Stimulated activated CD4-positive, alpha-beta T cell treated with anti-CD3 and anti-CD28 coated beads, Interleukin-12 subunit alpha, Interleukin-12 subunit beta, amount 100 ng/mL, for 24 hours (primary cell): ENCODE results near the gene ELFN1.

Experiments used
- DNase-seq, 2 experiments: peaks; one replicate each; pipeline ENCODE4 v3.0.0-alpha.2; 2020; ENCODE audit warnings: low read depth in 2 of 2

ELFN1 gene

DNA sequence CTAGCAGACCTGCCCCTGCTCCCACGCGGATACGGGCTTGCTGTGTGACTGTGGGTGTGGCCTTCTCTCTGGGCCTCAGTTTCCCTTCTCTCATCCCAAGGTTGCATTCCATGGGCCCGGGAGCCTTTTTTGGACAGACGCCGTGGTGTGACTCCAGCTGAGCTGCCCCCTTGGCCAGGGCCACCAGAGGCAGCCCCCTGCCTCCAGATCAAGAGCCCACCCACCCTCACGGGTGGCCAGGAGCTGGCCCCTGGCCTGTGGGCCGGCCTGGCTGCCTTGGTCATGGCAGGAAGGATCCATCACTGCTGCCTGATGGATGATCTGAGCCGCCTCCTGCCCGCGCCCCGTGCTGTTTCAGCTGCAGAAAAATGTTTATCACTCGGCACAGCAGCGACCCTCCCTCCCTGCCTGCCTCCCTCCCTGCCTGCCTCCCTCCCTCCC lies 27.8 kb upstream of the ELFN1 start:
- no peak for DNase-seq

DNA sequence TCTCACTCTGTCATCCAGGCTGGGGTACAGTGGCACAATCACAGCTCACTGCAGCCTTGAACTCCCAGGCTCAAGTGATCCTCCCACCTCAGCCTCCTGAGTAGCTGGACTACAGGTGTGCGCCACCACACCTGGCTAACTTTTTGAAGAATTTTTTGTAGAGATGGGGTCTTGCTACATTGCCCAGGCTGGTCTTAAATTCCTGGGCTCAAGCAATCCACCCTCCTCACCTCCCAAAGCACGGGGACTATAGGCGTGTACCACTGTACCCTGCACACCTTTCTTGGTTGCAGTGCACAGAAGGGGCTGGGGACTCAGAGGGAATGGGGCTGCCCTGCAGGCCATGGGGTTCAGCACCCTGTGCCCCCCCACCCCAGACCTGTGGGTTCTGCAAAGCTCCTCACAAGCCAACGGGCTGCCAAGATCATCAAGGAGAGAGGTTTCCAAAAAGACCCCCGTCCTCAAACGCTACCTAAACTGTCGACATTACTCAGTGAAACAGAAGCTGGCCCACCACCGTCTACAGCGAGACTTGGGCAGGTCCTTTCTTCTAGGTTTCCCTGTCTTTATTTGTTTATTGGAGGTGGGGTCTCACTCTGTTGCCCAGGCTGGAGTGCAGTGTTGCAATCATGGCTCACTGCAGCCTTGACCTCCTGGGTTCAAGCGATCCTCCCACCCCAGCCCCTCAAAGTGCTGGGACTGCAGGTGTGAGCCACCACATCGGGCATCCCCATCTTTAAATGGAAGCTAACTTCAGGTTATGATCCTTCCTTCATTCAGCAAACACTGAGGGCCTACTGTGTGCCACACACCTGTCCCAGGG lies 26.6 kb upstream of the ELFN1 start:
- no peak for DNase-seq

DNA sequence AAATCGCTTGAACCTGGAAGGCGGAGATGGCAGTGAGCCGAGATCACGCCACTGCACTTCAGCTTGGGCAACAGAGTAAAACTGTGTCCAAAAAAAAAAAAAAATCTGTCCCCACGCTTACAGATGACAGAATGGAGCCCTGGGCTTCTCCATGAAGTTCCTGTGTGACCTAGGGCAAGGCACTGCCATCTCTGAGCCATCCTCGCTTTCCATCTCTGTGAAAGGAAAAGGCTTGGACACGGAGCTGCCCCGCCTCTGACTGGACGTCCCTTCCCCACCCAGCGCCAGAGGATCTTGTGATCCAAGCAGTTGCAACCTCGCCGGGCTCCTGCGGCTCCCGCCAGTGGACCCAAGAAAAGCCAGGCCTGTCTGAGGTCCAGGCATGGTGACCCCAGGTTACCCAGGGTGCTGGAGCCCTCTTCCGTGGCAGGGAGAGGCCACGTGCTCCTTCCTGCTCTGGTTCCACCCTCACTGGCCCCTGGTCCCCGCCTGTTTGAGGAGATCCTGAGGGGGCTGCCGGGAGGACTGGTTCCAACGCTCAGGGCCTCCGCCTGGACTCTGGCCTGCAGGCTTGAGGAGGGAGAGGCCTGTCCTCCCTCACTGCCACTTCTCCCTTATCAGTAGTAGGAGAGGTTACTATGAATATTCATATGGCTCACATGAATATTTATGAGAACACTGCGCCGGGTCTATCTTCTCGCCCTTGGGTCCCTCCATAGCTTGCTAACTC lies 25.6 kb upstream of the ELFN1 start:
- DNase-seq, result no peak

DNA sequence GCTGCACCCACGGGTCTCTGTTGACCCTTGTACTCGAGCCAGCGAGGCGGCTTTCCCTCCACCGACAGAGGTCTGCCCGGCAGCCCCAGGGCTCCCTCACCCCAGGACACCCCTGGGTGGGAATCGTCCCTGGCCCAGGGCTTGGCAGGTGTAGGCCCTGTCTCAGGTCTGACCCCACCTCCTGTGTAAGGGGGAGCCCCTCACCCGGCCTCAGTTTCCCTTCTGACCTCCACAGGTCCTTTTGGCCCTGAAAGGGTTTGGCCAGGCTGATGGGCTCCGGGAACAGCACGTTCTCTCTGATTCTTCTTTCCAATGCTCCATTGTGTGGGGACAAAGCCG lies 25.0 kb upstream of the ELFN1 start:
- no peak for DNase-seq

DNA sequence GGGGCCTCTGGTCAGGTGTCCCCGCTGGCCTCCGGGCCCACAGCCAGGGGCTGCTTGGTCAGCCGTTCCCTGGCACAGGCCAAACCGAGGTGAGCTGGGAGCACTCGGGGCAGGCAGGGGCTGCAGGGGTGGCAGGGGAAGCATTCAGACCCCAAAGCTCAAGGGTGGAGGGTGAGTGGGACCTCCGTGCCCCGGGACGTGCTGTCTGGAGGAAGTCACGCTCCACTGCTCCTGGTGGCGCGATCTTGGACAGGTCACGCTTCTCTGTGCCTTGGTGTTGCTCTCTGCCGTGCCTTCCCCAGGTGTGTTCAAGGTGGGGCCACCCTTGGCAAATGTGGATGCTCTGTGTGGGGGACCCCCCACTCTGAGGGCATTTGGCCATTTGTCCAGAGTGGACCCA lies 24.6 kb upstream of the ELFN1 start:
- no peak for DNase-seq

GRCh38 chr7:1646391-1646790 lies 23.7 kb upstream of the ELFN1 start:
- DNase-seq, result no peak

DNA sequence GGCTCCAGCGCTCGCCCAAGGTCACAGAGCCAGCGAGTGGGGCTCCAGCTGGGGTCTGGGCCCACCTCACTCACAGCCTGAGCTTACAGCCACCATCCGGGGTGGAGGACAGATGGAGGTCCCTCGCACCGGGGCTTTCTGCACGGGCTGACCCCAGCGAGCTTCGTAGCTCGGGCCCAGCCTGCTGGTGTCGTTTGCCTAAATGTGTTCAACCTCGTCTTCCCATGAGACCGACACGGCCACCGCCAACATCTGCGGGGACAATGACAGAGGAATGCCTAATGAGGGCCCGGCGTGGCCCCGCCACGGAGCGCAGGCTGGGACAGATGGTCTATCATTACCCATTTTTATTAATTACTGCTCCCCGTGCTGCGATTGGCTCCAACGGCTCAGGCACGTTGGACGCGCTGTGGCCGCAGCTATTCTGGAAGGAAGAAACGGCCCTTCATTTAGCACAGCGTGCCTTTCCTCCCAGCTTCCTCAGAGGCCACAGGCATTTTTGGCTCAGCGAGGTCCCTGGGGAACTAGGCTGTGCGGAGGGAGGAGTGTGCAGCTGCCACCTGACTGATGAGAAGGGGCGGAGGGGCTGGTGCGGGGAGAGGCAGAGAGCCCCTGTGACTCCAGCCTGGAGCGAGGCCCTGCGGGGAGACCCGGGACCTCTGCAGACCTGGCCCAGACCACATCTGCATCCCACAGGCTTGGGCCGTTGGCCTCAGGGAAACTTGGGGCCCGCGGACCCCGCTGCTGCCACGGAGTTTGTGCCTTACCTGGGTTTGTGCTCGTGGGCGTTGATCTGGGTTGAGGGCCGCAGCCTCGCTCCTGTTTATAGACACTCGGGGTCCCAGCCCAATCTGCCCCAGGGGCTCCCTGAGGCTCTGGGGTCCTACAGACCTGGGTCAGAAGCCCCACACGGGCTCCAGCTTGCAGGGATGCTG lies 22.9 kb upstream of the ELFN1 start:
- no peak for DNase-seq

DNA sequence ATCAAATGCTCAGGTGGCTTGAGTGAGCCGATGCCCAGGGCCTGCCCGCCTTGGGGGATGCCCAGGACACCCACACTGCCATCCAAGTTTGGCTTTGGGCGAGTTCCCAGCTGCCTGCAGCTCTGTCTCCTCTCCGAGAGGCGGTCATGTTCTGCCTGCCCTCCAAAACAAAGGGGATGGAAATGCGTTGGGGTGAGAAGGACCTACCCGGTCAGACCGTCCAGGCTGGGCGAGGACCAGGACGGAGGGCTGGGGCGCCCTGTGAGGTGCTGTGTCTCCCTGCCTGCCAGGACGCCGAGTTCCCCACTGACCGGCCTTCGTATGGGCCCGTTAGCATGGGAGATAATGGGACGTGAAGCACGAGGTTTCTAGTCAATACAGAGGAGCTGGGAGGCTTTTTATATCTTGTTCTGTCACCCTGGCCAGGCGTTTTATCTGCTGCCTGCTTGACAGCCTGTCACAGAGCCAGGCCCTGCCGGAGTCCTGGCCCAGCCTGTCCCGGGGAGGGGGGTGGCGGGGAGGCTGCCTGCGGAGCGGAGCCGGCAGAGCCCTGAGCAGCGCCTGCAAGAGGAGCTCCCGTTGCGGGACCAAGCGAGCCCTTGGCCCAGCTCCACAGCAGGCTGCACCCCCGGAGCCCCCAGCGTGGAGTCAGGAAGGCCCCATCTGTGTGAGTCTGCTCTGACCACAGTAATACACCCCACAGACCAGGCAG lies 22.0 kb upstream of the ELFN1 start:
- no peak for DNase-seq

GRCh38 chr7:1649751-1650326 lies 20.2 kb upstream of the ELFN1 start:
- no peak for DNase-seq

DNA sequence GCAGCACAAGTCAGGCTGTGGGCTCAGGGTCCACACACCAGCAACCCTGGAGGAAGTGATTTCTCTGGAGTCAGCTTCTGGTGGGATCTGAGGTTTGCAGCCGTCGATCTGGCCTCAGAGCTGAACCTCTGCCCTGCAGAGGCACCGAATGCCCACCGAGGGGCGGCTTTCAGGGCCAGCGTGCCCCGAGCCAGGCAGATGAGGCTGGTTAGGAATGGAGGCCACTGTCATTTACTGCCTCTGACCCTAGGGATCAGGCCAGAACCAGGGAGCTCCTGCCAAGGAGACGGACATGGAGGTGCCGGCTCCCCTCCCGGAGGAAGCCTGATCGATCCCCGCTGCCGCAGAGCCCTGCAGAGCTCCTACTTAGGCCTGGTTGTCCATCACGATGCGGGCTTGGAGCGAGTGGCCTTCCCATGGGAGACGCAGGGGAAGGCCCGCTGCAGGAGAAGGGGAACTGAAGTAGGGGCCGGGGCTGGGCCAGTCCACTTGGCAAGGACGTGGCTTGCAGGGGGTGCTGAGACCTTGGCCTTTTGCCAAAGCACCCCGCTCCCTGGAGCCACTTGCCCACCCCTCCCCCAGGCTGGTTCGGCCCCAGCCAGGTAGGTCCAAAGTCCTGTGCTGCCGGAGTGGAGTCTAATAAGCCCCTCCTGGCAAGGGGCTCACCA lies 19.6 kb upstream of the ELFN1 start:
- DNase-seq, result no peak

DNA sequence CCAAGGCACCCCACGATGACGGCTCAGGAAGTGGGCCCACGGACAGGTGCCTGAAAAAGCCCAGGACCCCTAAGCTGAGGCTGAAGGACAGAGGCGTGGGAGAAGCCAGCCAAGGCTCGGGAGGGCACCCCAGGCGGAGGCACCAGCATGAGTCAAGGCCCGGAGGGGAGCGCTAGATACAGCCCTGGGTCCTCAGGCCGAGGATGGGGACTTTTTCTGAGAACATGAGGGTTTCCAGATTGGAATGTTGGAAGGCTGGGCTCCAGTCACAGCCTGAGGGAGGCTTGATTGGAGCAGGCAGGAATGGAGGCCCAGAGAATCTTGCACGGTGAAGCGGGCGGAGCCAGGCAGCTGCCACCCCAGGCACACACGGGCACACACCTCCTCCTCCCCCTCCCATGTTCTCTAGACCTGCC lies 19.0 kb upstream of the ELFN1 start:
- DNase-seq, result no peak

- DNase-seq, result no peak
Observed at GRCh38 chr7:1651891-1652290, 18.2 kb upstream of the ELFN1 start.

- no peak for DNase-seq
Observed at GRCh38 chr7:1653500-1653899, 16.6 kb upstream of the ELFN1 start.

- no peak for DNase-seq
Observed at GRCh38 chr7:1654111-1654510, 16.0 kb upstream of the ELFN1 start.

GRCh38 chr7:1654738-1655475 lies 15.2 kb upstream of the ELFN1 start:
- DNase-seq, result no peak

DNA sequence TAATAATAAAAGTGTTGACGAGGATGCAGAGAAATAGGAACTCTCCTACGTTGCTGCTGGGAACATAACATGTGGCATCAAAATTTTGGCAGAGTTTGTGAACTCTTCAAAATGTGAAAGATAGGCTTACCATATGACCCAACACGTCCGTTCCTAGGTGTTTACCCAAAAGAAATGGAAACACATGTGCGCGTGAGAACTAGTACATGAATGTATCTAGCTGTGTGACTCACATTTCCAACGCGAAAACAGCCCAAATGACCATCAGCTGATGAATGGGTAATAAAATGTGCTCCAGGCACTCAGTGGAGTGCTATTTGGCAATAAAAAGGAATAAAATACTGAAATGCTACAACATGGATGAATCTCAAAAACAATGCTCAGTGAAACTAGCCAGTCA lies 10.4 kb upstream of the ELFN1 start:
- no peak for DNase-seq

- no peak for DNase-seq
Observed at GRCh38 chr7:1661461-1661860, 8.6 kb upstream of the ELFN1 start.

GRCh38 chr7:1662101-1662500 lies 8.0 kb upstream of the ELFN1 start:
- no peak for DNase-seq

DNA sequence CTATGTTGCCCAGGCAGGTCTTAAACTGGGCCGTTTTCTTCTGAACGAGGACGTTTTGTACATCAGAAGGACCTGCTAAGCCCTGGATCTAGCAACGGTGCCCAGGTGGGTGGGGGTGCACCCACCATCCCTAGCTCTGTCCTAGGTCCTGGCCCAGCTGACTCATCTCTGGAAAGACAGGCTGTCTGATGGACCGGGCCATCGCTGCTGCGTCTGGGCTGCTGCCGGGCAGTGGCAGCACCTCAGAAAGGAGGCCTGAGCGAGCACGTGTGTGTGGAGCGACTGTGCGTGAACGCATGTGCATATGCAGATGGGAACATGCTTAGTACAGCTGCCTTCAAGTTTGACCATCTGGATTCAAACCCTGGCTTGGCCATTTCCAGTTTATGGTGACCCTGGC lies 7.3 kb upstream of the ELFN1 start:
- DNase-seq, result no peak

GRCh38 chr7:1663223-1663622 lies 6.9 kb upstream of the ELFN1 start:
- no peak for DNase-seq
